Cardiac septum (tissue), 1 donor: ENCODE measurements around the gene PCYOX1L. TPM values are rescaled to one million over a fixed set of nuclear protein-coding genes. Genes with fewer than 3 reads are reported as not detected.

Source experiments
- DNase-seq: peaks from one replicate; pipeline ENCODE4 v3.0.0-alpha.2; 2020; ENCODE audit warnings: low spot score
- intact Hi-C: fragments of 100-400 bp; cut with DNase I; formaldehyde crosslinking; loops from one replicate; pipeline ENCODE4 v1.14.0; 2022
- total RNA-seq: library from RNA; stranded (reverse); fragmentation: NEBNext Ultra II Directional; extraction: Animal tissue kit (Norgen Biotek cat#: 25700); gene quantifications from one replicate; pipeline ENCODE4 v1.2.1, GENCODE V29; 2021
- donor health status: DM: no; HTN: no; CAD: no.

The PCYOX1L gene
- total RNA-seq, 1 donor from 2014 or later = 4.3 TPM

DNA sequence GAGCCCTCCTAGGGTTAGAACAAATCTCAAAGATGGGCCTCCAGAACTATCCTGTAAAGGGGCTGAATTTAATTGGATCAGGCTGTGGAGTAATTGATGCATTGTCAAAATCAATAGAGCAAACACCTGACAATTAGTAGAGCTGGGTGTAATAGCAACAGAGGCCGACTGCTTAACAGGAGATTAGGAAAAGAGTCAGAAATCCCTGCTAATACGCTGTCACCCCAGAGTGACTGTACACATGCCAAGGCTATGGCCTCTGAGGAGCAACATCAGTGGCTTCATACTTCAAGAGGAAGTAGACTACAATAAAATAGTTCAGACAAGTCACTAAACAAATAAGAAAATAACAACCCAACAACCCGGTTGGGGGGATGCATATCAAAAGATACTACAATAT, 31.2 kb upstream of the PCYOX1L start:
- intact Hi-C loops = no loop called here
- no peak for DNase-seq

DNA sequence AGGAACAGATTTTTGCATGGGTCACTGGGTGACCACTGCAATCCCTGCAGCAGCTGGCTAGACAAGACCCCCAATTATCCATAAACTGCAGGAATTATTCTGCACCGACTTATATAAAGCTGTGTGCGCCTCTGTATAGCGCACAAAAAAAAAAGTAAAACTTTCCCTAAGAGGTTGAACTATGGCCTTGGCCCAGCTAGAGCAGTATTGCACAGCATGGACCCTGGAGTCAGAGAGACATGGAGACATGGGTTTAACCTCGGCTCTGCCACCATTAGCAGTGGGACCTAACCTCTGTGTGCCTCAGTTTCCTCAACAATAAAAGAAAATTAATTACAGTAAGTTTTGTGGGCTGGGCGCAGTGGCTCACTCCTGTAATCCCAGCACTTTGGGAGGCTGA, 29.7 kb upstream of the PCYOX1L start:
- no peak for DNase-seq
- intact Hi-C loops = no loop called here

DNA sequence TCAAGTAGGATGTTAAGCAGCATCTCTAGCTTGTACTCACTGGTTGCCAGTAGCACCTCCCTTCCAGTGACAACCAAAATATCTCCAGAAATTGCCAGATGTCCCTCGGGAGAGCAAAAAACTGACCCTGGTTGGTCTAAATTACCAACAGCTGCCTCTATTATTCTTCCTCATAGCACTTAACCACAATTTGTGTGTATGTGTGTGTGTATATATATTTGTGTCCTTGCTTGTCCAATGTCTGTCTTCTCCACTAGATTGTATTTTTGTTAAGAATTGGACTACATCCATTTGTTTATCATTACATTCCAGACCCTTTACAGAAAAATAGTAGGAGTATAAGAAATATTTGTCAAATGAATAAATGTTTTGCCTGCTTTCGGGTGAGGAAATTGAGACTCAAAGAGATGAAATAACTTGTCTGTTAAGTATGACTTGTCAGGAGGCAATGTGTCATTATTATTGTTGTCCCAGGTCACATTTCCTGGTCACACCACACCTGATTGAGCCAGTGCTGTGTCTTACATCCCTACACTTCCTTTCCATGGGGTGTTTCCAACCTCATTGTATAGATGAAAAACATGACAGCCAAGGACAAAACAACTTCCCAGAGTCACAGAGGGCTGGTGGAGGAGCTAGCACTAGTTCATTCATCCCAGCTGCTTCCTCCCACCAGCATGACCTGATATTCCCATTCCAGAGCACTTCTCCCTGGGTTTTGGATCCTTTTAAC, 24.0 kb upstream of the PCYOX1L start:
- intact Hi-C loops = no loop called here
- DNase-seq = no peak

DNA sequence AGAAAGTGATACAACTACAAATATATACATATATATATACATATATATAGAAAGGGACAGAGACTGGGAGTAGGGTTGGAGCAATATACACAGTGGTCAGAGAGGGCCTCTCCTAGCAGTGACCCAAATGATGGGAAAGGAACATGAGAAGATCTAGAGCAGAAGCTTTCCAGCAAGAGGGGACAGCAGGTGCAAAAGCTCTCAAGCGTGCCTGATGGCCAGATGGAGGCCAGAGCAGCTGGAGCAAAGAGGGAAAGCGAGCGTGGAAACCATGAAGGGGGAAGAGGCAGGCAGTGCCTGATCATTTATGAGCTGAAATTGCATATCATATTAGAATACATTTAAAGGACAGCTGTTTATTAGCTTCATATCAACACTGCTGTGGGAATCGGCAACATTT, 20.1 kb upstream of the PCYOX1L start:
- DNase-seq = no peak
- intact Hi-C loops = no loop called here

DNA sequence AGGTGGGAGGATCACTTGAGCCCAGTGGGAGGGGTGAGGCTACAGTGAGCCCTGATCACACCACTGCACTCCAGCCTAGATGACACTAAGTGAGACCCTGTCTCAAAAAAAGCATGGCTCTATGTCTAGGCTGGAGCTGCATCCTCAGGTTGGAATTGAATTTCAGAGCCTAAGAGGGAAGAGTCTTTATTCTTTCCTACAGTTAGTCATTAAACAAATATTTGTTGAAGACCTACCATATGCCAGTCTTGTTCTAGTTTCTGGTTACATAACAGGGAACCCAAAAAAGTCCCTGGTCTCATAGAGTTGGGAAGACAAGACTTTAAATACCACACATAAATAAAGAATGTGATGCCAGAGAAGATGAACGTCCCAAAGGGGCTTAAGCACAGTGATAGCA, 19.5 kb upstream of the PCYOX1L start:
- intact Hi-C loops = no loop called here
- DNase-seq = no peak

DNA sequence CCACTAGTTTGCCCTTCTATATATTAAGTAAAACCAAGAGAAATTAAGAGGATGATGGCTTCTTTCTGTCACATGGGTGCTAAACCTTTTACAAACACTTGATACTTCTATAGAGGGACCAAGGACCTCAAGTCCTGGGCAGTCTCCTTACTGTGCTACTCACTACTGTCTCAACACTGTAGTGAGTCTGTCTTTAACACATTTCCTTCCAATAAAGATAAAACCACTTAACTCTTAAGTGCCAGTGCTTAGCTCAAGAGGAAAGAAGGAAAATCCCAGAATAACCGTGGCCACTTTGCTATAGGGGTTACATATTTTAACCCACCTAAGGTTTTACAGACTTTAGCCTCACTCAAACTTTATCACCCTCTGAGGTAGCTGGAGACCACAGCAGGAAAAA, 16.9 kb upstream of the PCYOX1L start:
- DNase-seq = no peak
- intact Hi-C loops = no loop called here

DNA sequence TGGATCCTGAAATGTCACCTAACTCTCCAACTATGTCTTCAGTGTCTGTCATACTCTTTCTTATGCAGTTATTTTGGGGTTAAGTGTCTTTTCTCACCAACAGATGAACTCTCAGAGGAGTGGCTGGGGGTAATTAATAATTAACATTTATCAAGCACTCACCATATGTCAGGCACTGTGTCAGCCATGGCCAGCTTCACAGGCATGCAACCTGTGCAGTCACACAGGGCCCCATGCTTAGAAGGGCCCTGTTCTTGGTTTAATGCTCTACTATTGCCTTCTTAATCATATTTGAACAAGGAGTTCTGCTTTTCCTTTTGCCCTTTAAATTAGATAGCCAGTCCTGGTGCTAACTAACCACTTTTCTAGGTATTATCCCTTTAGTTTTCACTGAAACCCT, 16.0 kb upstream of the PCYOX1L start:
- intact Hi-C loops = no loop called here
- DNase-seq = no peak

DNA sequence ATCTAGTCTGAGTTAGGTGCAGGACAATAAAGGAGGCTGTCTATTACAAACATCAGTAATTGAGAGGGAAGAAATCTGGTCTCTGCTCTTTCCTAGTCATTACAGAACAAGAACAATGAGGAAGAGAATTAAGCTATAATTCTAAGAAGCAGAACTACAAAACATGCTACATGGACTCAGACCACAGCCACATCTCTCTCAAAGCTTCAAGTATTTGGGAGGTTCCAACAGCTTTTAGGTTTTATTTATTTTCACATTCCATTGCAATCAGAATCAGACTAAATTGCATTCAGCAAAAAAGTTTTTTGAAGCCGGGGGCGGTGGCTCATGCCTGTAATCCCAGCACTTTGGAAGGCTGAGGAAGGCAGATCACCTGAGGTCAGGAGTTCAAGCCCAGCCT, 13.7 kb upstream of the PCYOX1L start:
- DNase-seq = no peak
- intact Hi-C loops = no loop called here

DNA sequence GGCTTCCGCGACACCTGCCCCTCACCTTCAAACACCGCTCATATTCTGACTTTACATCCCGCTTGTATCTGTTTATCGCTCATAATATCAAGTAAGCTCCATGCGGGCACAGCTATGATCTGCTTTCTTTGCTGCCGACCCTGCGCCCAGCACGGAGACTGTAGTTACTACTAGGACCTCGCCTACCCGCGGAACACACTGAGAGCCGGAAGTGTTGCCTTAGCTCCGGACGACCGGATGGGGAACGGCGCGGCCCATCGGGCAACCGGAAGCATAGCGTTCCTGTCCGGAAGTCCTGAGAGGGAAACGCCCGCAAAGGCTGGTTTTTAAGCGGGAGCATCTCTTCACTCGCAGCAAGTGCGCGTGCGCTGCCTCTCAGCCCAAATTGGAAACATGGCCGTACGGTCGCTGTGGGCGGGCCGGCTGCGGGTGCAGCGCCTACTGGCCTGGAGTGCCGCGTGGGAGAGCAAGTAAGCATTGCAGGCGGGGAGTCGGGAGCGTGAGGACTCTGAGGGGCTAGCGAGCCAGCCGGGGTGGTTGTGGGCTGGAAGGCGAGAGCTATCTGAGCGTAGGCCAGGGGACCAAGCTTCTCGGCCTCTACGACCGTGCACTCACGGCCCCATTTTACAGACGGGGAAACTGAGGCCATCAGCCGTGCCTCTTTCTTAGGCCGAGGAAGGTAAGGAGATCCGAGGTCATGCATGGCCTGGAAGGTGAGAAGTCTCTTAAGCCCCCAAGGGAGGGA, 12.5 kb upstream of the PCYOX1L start, which contains the start of gene GRPEL2:
GRPEL2 (plus strand) TSS at position 353 of the 745 bp plus-strand sequence; CDS start at position 394, 41 bp downstream.
- DNase-seq = peak; percentile 98
- intact Hi-C loops = no loop called here

DNA sequence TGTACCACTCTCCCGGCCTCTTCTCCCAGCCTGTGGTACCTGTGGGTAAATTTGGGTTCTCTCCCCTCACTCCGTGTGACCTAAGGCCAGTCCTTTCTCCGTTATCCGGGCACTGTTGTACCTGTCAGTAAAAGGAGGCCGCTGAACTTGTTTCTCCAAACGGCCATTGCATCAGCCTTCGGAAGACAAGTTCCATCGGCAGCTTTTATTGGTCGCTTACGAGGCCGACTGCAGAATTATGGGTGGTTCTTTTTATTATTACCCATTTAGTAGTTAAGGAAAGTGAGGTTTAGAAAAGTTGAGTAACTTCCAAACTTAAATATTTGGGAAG, 12.0 kb upstream of the PCYOX1L start:
- intact Hi-C loops = no loop called here
- no peak for DNase-seq

DNA sequence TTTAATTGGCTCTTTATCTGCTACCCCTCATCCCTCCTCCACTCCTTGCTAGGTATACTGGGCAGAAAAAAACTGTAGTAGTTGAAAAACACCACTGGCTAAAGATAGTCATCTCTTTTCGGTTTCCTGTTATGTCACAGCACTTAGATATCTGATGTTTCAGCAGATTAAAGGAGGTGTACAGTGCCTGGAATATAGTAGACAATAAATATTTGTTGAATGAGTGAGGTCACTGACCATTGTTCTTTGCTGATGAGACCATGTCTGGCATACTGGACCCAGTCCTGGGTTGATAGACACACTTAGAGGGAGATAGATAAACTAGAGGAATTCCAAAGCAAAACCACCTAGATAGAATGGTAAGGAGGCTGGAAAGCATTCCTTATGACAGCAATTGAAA, 9.3 kb upstream of the PCYOX1L start:
- no peak for DNase-seq
- intact Hi-C loops = no loop called here

DNA sequence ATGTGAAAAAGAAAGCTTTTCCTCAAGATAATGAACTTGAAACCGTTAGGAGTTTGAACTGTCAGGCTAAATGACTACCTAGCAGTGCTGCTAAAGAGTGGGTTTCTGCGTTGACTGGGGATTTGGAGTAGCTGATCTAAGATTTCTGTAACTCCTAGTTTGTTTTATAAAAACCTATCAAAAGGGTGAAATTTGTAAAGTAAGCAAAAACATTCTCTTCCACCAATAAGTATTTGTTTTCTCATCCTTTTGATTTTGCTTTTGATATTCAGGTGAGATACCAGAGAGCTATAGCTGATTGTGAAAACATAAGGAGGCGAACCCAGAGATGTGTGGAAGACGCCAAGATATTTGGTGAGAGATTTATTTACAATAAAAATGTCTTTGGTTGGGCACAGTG, 8.5 kb upstream of the PCYOX1L start:
- intact Hi-C loops = no loop called here
- DNase-seq = no peak

DNA sequence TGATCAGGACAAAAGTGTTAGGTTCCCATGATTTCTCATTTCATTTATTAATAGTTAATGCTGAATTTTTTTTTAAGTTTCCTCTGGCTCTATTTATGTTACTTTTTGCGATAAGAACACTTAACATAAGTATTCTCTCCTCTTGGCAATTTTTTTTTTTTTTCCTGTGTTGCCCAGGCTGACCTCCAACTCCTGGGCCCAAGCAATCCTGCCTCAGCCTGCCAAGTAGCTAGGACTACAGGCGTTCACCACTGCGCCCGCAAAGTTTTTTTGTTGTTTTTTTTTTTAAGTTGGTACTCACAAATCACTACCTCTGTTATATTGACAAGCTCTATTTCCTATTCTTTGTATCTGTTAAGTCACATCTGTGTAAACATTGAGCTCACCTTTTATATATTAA, 5.7 kb upstream of the PCYOX1L start:
- intact Hi-C loops = no loop called here
- no peak for DNase-seq

DNA sequence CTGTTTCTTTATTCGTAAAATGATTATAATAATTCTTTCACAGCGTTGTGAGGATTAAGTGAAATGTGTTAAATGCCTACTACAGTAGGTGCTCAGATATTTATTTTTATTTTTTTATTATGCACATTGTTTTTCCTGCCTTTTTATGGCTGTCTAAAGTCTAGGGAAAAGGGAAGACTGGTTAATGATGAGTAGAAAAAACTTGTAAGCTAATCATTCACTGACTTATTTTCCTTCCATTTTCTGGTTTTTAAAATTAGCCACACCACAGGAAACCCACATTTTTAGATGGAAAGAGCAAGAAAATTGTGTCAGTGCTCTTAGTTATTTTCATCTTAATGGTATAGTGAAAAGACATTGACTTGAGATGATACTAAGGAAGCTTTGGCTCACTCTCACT, 3.9 kb upstream of the PCYOX1L start:
- no peak for DNase-seq
- intact Hi-C loops = no loop called here

DNA sequence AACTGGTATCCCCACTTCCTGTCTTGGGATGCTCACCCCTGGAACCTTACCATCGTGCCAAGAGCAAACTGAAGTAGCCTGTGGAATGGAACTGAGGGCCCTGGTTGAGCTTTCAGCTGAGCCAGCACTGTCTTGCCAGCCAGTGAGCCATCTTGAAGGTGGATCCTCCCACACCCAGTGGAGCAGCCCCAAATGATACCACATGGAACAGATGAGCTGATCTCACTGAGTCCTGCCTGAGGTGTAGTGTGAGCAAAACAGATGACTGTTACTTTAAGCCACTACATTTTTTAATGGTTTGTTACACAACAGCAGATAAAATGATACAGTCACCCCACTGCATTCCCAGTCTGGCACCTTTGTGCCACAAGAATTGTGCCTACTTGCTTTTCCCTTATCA, 2.2 kb upstream of the PCYOX1L start:
- intact Hi-C loops = loop anchor here (5.0 kb wide), 1 partner anchor 88 kb away; no protein-coding TSS in a partner anchor
- DNase-seq = no peak

DNA sequence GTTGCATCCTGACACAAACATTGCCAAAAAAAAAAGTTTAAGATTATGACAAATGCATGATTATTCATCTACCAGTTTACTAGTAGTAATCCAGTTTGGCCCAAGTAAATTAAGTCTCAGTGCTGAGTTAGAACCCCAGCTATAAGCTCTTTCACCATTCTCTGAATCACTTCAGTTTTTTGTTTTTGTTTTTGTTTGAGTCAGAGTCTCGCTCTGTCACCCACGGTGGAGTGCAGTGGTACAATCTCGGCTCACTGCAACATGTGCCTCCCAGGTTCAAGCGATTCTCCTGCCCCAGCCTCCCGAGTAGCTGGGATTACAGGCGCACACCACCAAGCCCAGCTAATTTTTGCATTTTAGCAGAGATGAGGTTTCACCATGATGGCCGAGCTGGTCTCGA, 1.5 kb upstream of the PCYOX1L start:
- DNase-seq = no peak
- intact Hi-C loops = loop anchor here (5.0 kb wide), 1 partner anchor 89 kb away; no protein-coding TSS in a partner anchor

DNA sequence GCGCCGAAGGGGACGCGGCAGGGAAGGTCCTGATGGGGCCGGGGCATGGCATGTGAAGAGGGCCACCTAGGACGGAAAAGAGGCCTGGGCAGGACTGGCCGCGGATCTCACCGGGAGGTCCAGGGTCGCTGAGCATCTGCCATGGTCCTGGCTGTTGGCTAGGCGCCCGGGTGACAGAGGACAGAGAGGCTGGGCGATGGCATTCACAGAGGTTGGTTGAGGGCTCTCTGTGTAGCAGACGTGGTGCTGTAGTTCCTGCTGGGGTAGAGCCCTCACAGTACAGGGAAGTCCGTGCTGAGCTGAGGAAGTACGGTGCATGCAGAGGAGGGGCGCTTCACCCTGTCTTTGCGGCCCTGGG, 427 bp downstream of the PCYOX1L start:
- no peak for DNase-seq
- intact Hi-C loops = loop anchor here (5.0 kb wide), 1 partner anchor 91 kb away; no protein-coding TSS in a partner anchor

DNA sequence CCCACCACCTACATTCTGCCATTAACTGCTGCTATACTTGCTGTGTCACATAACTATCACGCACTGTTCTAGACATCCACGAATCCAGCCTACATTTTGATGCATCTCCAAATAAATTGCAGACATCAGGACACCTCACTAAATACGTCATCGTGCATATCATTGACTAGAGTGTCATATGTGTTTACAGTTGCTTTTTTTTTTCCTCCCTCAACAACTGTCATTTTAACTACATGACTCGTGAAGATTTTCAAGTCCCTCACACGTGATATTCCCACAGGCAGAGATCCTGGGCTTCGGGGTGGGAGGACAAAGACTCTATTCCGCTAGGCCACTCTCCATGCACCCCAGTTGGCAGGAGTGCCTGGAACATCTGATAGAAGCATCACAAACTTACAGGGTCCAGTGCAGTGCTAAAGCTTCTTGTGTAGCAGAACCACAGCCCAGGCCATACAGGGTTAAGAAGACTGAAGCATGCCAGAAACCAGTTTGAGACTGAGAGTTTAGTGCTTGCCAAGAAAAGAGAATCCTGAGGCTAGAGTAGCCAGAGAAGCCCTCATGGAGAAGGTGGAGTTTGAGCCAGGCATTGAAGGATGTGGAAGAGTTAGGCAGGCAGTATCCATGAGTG, 1.1 kb downstream of the PCYOX1L start:
- DNase-seq = no peak
- intact Hi-C loops = loop anchor here (5.0 kb wide), 1 partner anchor 92 kb away; no protein-coding TSS in a partner anchor

DNA sequence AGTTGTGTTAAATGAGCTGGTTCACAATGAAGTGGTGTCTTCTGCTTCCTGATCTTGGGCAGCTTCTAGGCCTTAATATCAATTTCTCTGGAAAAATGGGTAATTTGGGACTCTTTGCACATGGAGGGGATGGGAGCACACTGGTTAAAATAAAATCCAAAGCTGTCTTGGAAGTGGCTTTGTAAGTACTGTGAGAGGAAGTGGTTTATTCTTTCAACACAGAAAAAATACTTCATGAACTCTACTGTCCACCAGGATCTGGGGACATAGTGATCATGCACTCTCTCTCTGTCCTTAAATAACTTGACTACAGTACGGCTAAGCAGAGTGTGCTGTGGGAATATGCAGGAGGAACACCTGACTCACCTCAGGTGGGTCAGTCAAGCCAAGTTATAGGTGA, 2.4 kb downstream of the PCYOX1L start:
- intact Hi-C loops = no loop called here
- no peak for DNase-seq

DNA sequence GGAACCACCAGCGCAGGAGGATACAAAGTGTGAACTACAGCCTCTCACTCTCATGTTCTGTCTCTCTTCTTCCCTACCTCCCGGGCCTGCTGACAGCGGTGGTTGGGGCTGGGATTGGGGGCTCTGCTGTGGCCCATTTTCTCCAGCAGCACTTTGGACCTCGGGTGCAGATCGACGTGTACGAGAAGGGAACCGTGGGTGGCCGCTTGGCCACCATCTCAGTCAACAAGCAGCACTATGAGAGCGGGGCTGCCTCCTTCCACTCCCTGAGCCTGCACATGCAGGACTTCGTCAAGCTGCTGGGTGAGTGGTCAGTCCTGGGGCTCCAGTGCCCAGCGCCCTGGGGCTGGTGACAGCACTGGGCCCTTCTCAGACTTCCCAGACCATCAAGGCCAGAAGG, 4.7 kb downstream of the PCYOX1L start:
- intact Hi-C loops = no loop called here
- DNase-seq = no peak

DNA sequence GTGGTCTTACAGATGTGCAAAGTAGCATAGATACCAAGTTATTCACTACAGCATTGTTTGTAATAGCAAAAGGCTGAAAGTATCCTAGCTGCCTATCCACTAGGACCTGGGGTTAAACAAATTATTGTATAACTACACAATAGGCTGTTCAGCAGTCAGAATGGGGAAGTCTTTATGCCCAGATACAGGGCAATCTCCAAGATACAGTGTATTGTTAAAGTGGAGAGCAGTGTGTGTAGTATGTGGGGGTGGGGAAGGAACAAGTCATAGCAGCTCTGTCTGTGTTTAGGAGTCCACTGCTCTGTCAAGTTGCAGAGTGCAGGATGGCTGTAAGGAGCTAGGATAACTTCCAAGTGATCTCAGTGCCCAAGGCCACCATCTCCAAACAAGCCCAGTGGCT, 5.5 kb downstream of the PCYOX1L start:
- intact Hi-C loops = no loop called here
- DNase-seq = no peak
